ENCODE measurements around the gene LDLRAD4. TPM values are rescaled to one million over a fixed set of nuclear protein-coding genes. Genes with fewer than 3 reads are reported as not detected.

The LDLRAD4 gene
- total RNA-seq, 1 donor: 0.43 TPM

- H3K4me3 ChIP-seq (ENCODE audit: low read depth, low read length): no peak overlapping the region
- DNase-seq (ENCODE audit: low read depth): no peak
- TF ChIP-seq CTCF (IDR thresholded peaks at IDR 0.05; ENCODE audit: insufficient read depth, low read depth, low read length): no peak
Observed at GRCh38 chr18:13354402-13354801, 135.8 kb downstream of the LDLRAD4 start.

GRCh38 chr18:13356032-13356431 lies 137.5 kb downstream of the LDLRAD4 start:
- DNase-seq (ENCODE audit: low read depth): no peak
- TF ChIP-seq CTCF (IDR thresholded peaks at IDR 0.05; ENCODE audit: insufficient read depth, low read depth, low read length): no peak
- no peak overlapping the region for H3K4me3 ChIP-seq (ENCODE audit: low read depth, low read length)

- TF ChIP-seq CTCF (IDR thresholded peaks at IDR 0.05; ENCODE audit: insufficient read depth, low read depth, low read length): no peak
- H3K4me3 ChIP-seq (ENCODE audit: low read depth, low read length): no peak overlapping the region
- DNase-seq (ENCODE audit: low read depth): no peak
Observed at GRCh38 chr18:13357289-13357688, 138.7 kb downstream of the LDLRAD4 start.

GRCh38 chr18:13359210-13359609 lies 140.7 kb downstream of the LDLRAD4 start:
- no peak for DNase-seq (ENCODE audit: low read depth)
- no peak overlapping the region for H3K4me3 ChIP-seq (ENCODE audit: low read depth, low read length)
- no peak for TF ChIP-seq CTCF (IDR thresholded peaks at IDR 0.05; ENCODE audit: insufficient read depth, low read depth, low read length)

GRCh38 chr18:13361431-13361830 lies 142.9 kb downstream of the LDLRAD4 start:
- no peak for DNase-seq (ENCODE audit: low read depth)
- no peak overlapping the region for H3K4me3 ChIP-seq (ENCODE audit: low read depth, low read length)
- TF ChIP-seq CTCF (IDR thresholded peaks at IDR 0.05; ENCODE audit: insufficient read depth, low read depth, low read length): no peak

GRCh38 chr18:13362051-13362450 lies 143.5 kb downstream of the LDLRAD4 start:
- no peak for DNase-seq (ENCODE audit: low read depth)
- TF ChIP-seq CTCF (IDR thresholded peaks at IDR 0.05; ENCODE audit: insufficient read depth, low read depth, low read length): no peak
- no peak overlapping the region for H3K4me3 ChIP-seq (ENCODE audit: low read depth, low read length)

GRCh38 chr18:13362607-13363006 lies 144.0 kb downstream of the LDLRAD4 start:
- no peak for DNase-seq (ENCODE audit: low read depth)
- no peak overlapping the region for H3K4me3 ChIP-seq (ENCODE audit: low read depth, low read length)
- no peak for TF ChIP-seq CTCF (IDR thresholded peaks at IDR 0.05; ENCODE audit: insufficient read depth, low read depth, low read length)

Measured in fibroblast of villous mesenchyme (primary cell).